HepG2 (cell line): Measurements from ENCODE around the gene ZNF764. TPM values are rescaled to one million over a fixed set of nuclear protein-coding genes. Genes with fewer than 3 reads are reported as not detected.

Experiments used
- ARID4A ChIP-seq: sonication (generic); formaldehyde crosslinking; IDR thresholded peaks from 2 replicates; pipeline ENCODE4 v1.5.0; 2020; ENCODE audit warnings: mild to moderate bottlenecking, missing genetic modification reagents, borderline replicate concordance
- ARNTL ChIP-seq: sonication (generic); formaldehyde crosslinking; IDR thresholded peaks from 2 replicates; pipeline ENCODE4 v1.4.0; 2020; ENCODE audit warnings: mild to moderate bottlenecking, missing genetic modification reagents
- DR1 ChIP-seq: sonication (generic); formaldehyde crosslinking; IDR thresholded peaks from 2 replicates; pipeline ENCODE4 v1.8.0; 2021; ENCODE audit warnings: mild to moderate bottlenecking, missing genetic modification reagents, inconsistent platforms
- FOXC1 ChIP-seq: sonication (generic); formaldehyde crosslinking; IDR thresholded peaks from 2 replicates; pipeline ENCODE4 v1.8.0; 2022; ENCODE audit warnings: mild to moderate bottlenecking, missing genetic modification reagents, borderline replicate concordance
- FOXO1 ChIP-seq: sonication (generic); formaldehyde crosslinking; IDR thresholded peaks from 2 replicates; pipeline ENCODE4 v1.4.0; 2020; ENCODE audit warnings: missing genetic modification reagents
- GABPA ChIP-seq, 2 experiments: IDR thresholded peaks; 2 replicates each; pipeline ENCODE4 v1.6.1; 2011 to 2016; ENCODE audit warnings: low read depth in 2 of 2, low read length in 1 of 2, missing biosample characterization in 1 of 2, missing genetic modification characterization in 1 of 2
- IRX3 ChIP-seq: sonication (generic); formaldehyde crosslinking; IDR thresholded peaks from 2 replicates; pipeline ENCODE4 v1.8.1; 2023; ENCODE audit warnings: mild to moderate bottlenecking, low read depth, missing genetic modification reagents, borderline replicate concordance
- JARID2 ChIP-seq: sonication (generic); formaldehyde crosslinking; IDR thresholded peaks from 2 replicates; pipeline ENCODE4 v1.8.1; 2023; ENCODE audit warnings: missing genetic modification reagents, inconsistent platforms; ENCODE audit not compliant: insufficient replicate concordance
- NAIF1 ChIP-seq: sonication (generic); formaldehyde crosslinking; IDR thresholded peaks from 2 replicates; pipeline ENCODE4 v1.5.0; 2020; ENCODE audit warnings: mild to moderate bottlenecking, missing genetic modification reagents, borderline replicate concordance
- NFIC ChIP-seq: IDR thresholded peaks from 2 replicates; pipeline ENCODE4 v1.6.1; 2012; ENCODE audit warnings: mild to moderate bottlenecking, low read length, inconsistent platforms
- NFYB ChIP-seq: sonication (generic); formaldehyde crosslinking; IDR thresholded peaks from 2 replicates; pipeline ENCODE4 v1.4.0; 2020; ENCODE audit warnings: missing genetic modification reagents
- POGZ ChIP-seq: sonication (generic); formaldehyde crosslinking; IDR thresholded peaks from 2 replicates; pipeline ENCODE4 v1.4.0; 2020; ENCODE audit warnings: mild to moderate bottlenecking, missing genetic modification reagents
- SMYD3 ChIP-seq: sonication (generic); formaldehyde crosslinking; IDR thresholded peaks from 2 replicates; pipeline ENCODE4 v1.8.1; 2023; ENCODE audit warnings: mild to moderate bottlenecking, missing genetic modification reagents
- TIGD3 ChIP-seq: sonication (generic); formaldehyde crosslinking; IDR thresholded peaks from 2 replicates; pipeline ENCODE4 v1.5.1; 2020; ENCODE audit warnings: mild to moderate bottlenecking, missing genetic modification reagents, borderline replicate concordance
- ZBTB7A ChIP-seq: sonication (generic); formaldehyde crosslinking; IDR thresholded peaks from 2 replicates; pipeline ENCODE4 v1.8.0; 2022; ENCODE audit warnings: mild to moderate bottlenecking, missing genetic modification reagents
- ZNF138 ChIP-seq: sonication (generic); formaldehyde crosslinking; IDR thresholded peaks from 2 replicates; pipeline ENCODE4 v1.5.0; 2020; ENCODE audit warnings: mild to moderate bottlenecking, low read depth, missing genetic modification reagents
- ZNF207 ChIP-seq: fragments of 450-650 bp; IDR thresholded peaks from 2 replicates; pipeline ENCODE4 v1.6.1; 2016; ENCODE audit warnings: antibody characterized with exemption, borderline replicate concordance
- ZNF234 ChIP-seq: sonication (generic); formaldehyde crosslinking; conservative IDR thresholded peaks from 2 replicates; pipeline ENCODE4 v1.5.1; 2020; ENCODE audit warnings: mild to moderate bottlenecking, missing genetic modification reagents
- ZNF432 ChIP-seq: sonication (generic); formaldehyde crosslinking; IDR thresholded peaks from 2 replicates; pipeline ENCODE4 v1.5.0; 2020; ENCODE audit warnings: missing genetic modification reagents, mild to moderate bottlenecking, borderline replicate concordance
- ZNF468 ChIP-seq: sonication (generic); formaldehyde crosslinking; IDR thresholded peaks from 2 replicates; pipeline ENCODE4 v1.8.0; 2022; ENCODE audit warnings: mild to moderate bottlenecking, moderate library complexity, missing genetic modification reagents
- ZNF850 ChIP-seq: sonication (generic); formaldehyde crosslinking; conservative IDR thresholded peaks from 2 replicates; pipeline ENCODE4 v1.9.0; 2021; ENCODE audit warnings: mild to moderate bottlenecking, missing genetic modification reagents
- polyA plus RNA-seq, 8 experiments: library from polyadenylated mRNA; depleted of rRNA in 3 of 8; stranded (reverse) in 7 of 8; unstranded in 1 of 8; fragments of >200 nt; fragmentation: Illumina TruSeq in 4 of 8; extraction: Trizol in 4 of 8; gene quantifications; 2 replicates each; pipeline versions ENCODE4 v1.2.1 to v1.2.3, GENCODE V29; 2011 to 2016; ENCODE audit warnings: low read depth in 4 of 8, missing spikeins in 1 of 8, mixed read lengths in 1 of 8; ENCODE audit not compliant: insufficient read depth in 1 of 8
- total RNA-seq, 5 experiments: library from RNA; depleted of rRNA; stranded (reverse); fragments of >200 nt; fragmentation: Illumina TruSeq; extraction: Trizol; gene quantifications; 2 replicates each; pipeline ENCODE4 v1.2.3, GENCODE V29; 2016; ENCODE audit warnings: low read depth in 1 of 5
- TF ChIP-seq, protein P1 (sequence below): IDR thresholded peaks from 2 replicates; pipeline ENCODE4 v1.6.1; 2016; ENCODE audit warnings: mild to moderate bottlenecking, missing biosample characterization, missing genetic modification reagents

The ZNF764 gene
- total and polyA plus RNA-seq, 2 of the 13 experiments (the other 11 are each of a cell fraction or from before 2014, with no cell fraction given): 4.1 to 9.1 TPM

GRCh38 chr16:30557957-30558788 is at the start of gene ZNF764 (continued):
- TF ChIP-seq ZNF432 (no peak), NAIF1 (CRISPR knock-in tag) (peak; percentile 65; the same call in 1 of the 2 replicates), POGZ (CRISPR knock-in tag) (peak; percentile 77; the same call in 1 of the 2 replicates), FOXC1 (CRISPR knock-in tag) (peak; percentile 87), NFIC (no peak; the same call in 1 of the 2 replicates), IRX3 (CRISPR knock-in tag) (no peak; the same call in 1 of the 2 replicates), ARID4A (CRISPR knock-in tag) (peak; percentile 95), JARID2 (CRISPR knock-in tag) (no peak), ZNF234 (CRISPR knock-in tag) (0 out of 2 replicates have a peak, but pooled peaks have one; percentile 9), DR1 (peak; percentile 93), ZNF138 (CRISPR knock-in tag) (0 out of 2 replicates have a peak, but pooled peaks have one; percentile 42), GABPA (IDR thresholded peaks at IDR 0.05; ENCODE audit: low read depth, low read length) (peak; percentile 32; the same call in 1 of the 2 replicates), GABPA (CRISPR knock-in tag; IDR thresholded peaks at IDR 0.05; ENCODE audit: low read depth) (peak; percentile 86), FOXO1 (CRISPR knock-in tag) (peak; percentile 22; the same call in 1 of the 2 replicates), ZBTB7A (CRISPR knock-in tag) (peak; percentile 58; the same call in 1 of the 2 replicates), ZNF207 (no peak), SMYD3 (peak; percentile 67; the same call in 1 of the 2 replicates), ZNF468 (peak; percentile 50; the same call in 1 of the 2 replicates), TIGD3 (CRISPR knock-in tag) (no peak; the same call in 1 of the 2 replicates), ARNTL (peak; percentile 77), NFYB (CRISPR knock-in tag) (peak; percentile 45), ZNF850 (CRISPR knock-in tag) (peak; percentile 92)
- TF ChIP-seq, protein P1, sequence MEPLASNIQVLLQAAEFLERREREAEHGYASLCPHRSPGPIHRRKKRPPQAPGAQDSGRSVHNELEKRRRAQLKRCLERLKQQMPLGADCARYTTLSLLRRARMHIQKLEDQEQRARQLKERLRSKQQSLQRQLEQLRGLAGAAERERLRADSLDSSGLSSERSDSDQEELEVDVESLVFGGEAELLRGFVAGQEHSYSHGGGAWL (CRISPR knock-in tag): peak; percentile 65; the same call in 1 of the 2 replicates
